Upper lobe of left lung (tissue), 6 donors: ENCODE measurements around the gene ACTR2. TPM values are rescaled to one million over a fixed set of nuclear protein-coding genes. Genes with fewer than 3 reads are reported as not detected.

Experiments used
- ATAC-seq, 2 donors: fragments of 200-7000 bp; cut with Tn5 transposase; one replicate each; pipeline ENCODE4 v1.9.1; 2022; ENCODE audit warnings: mild to moderate bottlenecking in 2 of 2, moderate library complexity in 2 of 2; ENCODE audit not compliant: low FRiP score in 2 of 2
- DNase-seq, 2 donors: peaks; one replicate each; pipeline ENCODE4 v3.0.0-alpha.2; 2019 to 2020
- H3K27ac ChIP-seq, 4 donors: fragments of 200-600 bp; sonication (generic); one replicate each; pipeline ENCODE4 v1.5.1; 2016 to 2019
- H3K27me3 ChIP-seq, 4 donors: fragments of 200-600 bp; sonication (generic); one replicate each; pipeline ENCODE4 v1.5.1; 2017 to 2019
- H3K36me3 ChIP-seq, 4 donors: fragments of 200-600 bp; sonication (generic); one replicate each; pipeline ENCODE4 v1.5.1; 2016 to 2019
- H3K4me1 ChIP-seq, 4 donors: fragments of 200-600 bp; sonication (generic); one replicate each; pipeline ENCODE4 v1.5.1; 2018 to 2019
- H3K4me3 ChIP-seq, 4 donors: fragments of 200-600 bp; sonication (generic); one replicate each; pipeline ENCODE4 v1.5.1; 2017 to 2019; ENCODE audit warnings: mild to moderate bottlenecking in 2 of 4, moderate library complexity in 1 of 4
- H3K9me3 ChIP-seq, 4 donors: fragments of 200-600 bp; sonication (generic); one replicate each; pipeline ENCODE4 v1.5.1; 2018 to 2019
- EP300 ChIP-seq, 4 donors: sonication (generic); formaldehyde crosslinking; IDR thresholded peaks; one replicate each; pipeline ENCODE4 v1.5.1; 2017; ENCODE audit warnings: antibody characterized with exemption in 4 of 4, control low read depth in 2 of 4
- POLR2A ChIP-seq, 4 donors: fragments of 450-650 bp; IDR thresholded peaks; one replicate each; pipeline ENCODE4 v1.5.1; 2016 to 2017; ENCODE audit warnings: antibody characterized with exemption in 4 of 4, mild to moderate bottlenecking in 2 of 4
- POLR2AphosphoS5 ChIP-seq, 2 donors: sonication (generic); formaldehyde crosslinking; IDR thresholded peaks; one replicate each; pipeline ENCODE4 v1.5.1; 2017; ENCODE audit warnings: antibody characterized with exemption in 2 of 2
- WGBS, 2 donors: methylation state at CpG; one replicate each; pipeline ENCODE4 v1.1.5; 2017 to 2018; 5-methylcytosine and 5-hydroxymethylcytosine counted together
- total RNA-seq, 6 donors: library from RNA; depleted of rRNA in 4 of 6; stranded (reverse); fragments of >200 nt in 4 of 6; gene quantifications; one replicate each; pipeline versions ENCODE4 v1.1.0 to v1.2.1, GENCODE V29; 2016 to 2021
- TF ChIP-seq, protein P1 (sequence below), 6 experiments: fragments of 450-650 bp in 4 of 6; fragments of 200-600 bp in 2 of 6; sonication (generic) in 2 of 6; IDR thresholded peaks; one replicate each; pipeline ENCODE4 v1.5.1; 2016 to 2019; ENCODE audit warnings: antibody characterized with exemption in 6 of 6
- donor health status: DM: no; HTN: no; CAD: no; lungs with moderate emphysema.
- donor health status: DM: no; HTN: yes; CAD: no; lungs with severe emphysema.

Gene ACTR2
- total RNA-seq, 6 donors from 2014 or later = 39.6 to 266 (median 114) TPM

DNA sequence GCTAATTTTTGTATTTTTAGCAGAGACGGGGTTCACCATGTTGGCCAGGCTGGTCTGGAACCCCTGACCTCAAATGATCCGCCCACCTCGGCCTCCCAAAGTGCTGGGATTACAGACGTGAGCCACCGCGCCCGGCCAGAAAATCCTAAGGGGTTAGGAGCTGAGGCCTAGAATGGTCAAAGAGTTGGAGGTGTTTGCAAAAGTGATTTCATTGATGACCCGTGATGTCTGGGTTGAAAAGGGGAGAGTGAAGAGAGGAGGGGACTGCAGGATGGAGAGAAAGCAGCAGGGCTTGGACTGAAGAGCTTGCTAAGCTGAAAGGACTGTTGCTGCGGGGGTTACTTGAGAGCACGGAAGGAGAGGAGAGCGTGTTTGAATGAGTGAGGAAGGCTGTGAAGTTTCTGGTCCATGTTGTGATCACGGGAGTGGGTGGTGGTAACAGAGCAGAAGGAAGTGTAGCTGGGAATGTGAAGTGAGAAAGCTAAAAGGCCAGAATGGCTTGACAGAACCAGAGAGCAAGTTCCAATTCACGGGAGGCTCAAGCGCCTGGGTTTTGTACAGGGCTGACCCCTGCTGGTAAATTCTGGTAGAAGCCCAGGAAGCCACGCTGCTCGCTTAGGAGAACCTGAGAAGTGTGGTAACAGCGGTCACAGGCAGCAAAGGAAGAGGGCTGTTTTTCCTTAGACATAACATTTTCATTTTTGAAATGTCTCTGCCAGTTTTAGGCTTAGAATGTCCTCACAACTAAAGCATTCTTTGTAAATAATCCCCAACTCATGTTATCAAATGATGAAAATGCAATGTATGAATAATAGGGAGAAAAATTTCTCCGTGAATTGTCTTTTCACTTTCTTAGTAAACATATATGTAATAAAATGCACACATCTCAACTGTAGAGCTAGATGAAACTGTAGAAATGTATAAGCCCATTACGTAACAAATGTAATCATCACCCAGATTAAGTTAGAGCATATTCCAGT lies 40.5 kb upstream of the ACTR2 start:
- no peak overlapping the region for H3K4me3 ChIP-seq
- 55 to 58% methylated on average over 19 of the region's 19 CpGs for WGBS, 2 donors
- ATAC-seq (peak; percentile 93 to 96), DNase-seq (peak in 1 of 2 donors; percentile 87)
- H3K27ac ChIP-seq = no peak overlapping the region
- no peaks in the 10 kb centered on the region for H3K9me3 ChIP-seq
- peaks cover 0 to 7% (median 7%) of the 10 kb centered on the region in 4 donors for H3K4me1 ChIP-seq
- TF ChIP-seq POLR2A (IDR thresholded peaks at IDR 0.05) (no peak), EP300 (IDR thresholded peaks at IDR 0.05) (no peak), POLR2AphosphoS5 (IDR thresholded peaks at IDR 0.05) (peak in 1 of 2 donors; percentile 10)
- TF ChIP-seq, protein P1, sequence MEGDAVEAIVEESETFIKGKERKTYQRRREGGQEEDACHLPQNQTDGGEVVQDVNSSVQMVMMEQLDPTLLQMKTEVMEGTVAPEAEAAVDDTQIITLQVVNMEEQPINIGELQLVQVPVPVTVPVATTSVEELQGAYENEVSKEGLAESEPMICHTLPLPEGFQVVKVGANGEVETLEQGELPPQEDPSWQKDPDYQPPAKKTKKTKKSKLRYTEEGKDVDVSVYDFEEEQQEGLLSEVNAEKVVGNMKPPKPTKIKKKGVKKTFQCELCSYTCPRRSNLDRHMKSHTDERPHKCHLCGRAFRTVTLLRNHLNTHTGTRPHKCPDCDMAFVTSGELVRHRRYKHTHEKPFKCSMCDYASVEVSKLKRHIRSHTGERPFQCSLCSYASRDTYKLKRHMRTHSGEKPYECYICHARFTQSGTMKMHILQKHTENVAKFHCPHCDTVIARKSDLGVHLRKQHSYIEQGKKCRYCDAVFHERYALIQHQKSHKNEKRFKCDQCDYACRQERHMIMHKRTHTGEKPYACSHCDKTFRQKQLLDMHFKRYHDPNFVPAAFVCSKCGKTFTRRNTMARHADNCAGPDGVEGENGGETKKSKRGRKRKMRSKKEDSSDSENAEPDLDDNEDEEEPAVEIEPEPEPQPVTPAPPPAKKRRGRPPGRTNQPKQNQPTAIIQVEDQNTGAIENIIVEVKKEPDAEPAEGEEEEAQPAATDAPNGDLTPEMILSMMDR (IDR thresholded peaks at IDR 0.05) = peak; percentile 68 to 85 (median 77)
- H3K27me3 ChIP-seq = no peaks in the 10 kb centered on the region
- no peaks in the 10 kb centered on the region for H3K36me3 ChIP-seq

DNA sequence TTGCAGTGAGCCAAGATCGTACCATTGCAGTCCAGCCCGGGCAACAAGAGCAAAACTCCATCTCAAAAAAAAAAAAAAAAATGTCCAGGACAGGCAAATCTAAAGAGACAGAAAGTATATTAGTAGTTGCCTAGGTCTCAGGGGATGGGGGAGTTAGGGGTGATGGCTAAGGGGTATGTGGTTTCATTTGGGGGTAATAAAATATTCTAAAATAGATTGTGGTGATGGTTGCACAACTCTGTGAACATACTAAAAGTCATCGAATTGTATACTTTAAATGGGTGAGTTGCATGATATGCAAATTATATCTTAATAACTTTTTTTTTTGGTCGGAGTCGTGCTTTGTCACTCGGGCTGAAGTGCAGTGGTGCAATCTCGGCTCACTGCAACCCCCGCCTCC lies 34.2 kb upstream of the ACTR2 start:
- 81 to 83% methylated on average over 8 of the region's 8 CpGs for WGBS, 2 donors
- no peak for ATAC-seq
- Histone ChIP-seq H3K27me3 (no peaks in the 10 kb centered on the region), H3K27ac (no peak overlapping the region), H3K9me3 (no peaks in the 10 kb centered on the region), H3K4me1 (no peaks in the 10 kb centered on the region), H3K36me3 (no peaks in the 10 kb centered on the region), H3K4me3 (no peak overlapping the region)
- no peak for DNase-seq
- TF ChIP-seq EP300 (IDR thresholded peaks at IDR 0.05) = no peak
- TF ChIP-seq POLR2A (IDR thresholded peaks at IDR 0.05) = no peak
- TF ChIP-seq, protein P1 (IDR thresholded peaks at IDR 0.05) = no peak
- no peak for TF ChIP-seq POLR2AphosphoS5 (IDR thresholded peaks at IDR 0.05)

DNA sequence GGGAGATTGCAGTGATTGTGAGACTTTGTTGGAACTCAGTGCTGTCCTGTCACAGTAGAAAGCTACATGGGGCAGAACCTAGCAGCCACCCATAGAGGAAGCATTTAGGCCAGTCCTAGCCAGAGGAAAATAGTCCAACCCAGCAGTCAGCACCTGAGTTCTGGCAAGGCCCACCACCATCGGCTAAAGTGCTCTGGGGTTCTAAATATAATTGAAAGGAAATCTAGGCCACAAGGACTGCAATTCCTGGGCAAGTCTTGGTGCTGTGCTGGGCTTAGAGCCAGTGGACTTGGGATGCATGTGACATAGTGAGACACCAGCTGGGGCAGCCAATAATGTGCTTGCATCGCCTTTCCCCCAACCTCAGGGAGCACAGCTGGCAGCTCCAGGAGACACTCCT lies 28.9 kb upstream of the ACTR2 start:
- no peak for TF ChIP-seq EP300 (IDR thresholded peaks at IDR 0.05)
- TF ChIP-seq, protein P1 (IDR thresholded peaks at IDR 0.05) = no peak
- no peak for TF ChIP-seq POLR2A (IDR thresholded peaks at IDR 0.05)
- TF ChIP-seq POLR2AphosphoS5 (IDR thresholded peaks at IDR 0.05) = no peak
- no peaks in the 10 kb centered on the region for H3K9me3 ChIP-seq
- H3K4me1 ChIP-seq = no peaks in the 10 kb centered on the region
- H3K36me3 ChIP-seq = no peaks in the 10 kb centered on the region
- no peaks in the 10 kb centered on the region for H3K27me3 ChIP-seq
- no peak for ATAC-seq
- 76 to 86% methylated on average over 1 to 2 of the region's 2 CpGs for WGBS, 2 donors
- no peak for DNase-seq
- H3K4me3 ChIP-seq = no peak overlapping the region
- H3K27ac ChIP-seq = no peak overlapping the region

DNA sequence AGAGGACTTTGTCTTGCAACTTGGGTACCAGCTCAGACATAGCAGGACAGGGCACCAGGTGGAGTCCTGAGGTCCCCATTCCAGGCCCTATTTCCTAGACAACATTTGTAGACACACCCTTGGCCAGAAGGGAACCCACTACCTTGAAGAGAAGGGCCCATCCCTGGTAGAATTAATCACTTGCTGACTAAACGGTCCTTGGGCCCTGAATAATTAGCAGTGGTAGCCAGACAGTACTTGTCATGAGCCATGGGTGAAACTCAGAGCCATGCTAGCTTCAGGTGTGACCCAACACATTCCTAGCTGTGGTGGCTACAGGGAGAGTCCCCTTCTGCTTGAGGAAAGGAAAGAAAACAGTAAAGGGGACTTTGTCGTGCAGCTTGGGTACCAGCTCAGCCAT lies 28.5 kb upstream of the ACTR2 start:
- Histone ChIP-seq H3K27ac (no peak overlapping the region), H3K36me3 (no peaks in the 10 kb centered on the region), H3K4me1 (no peaks in the 10 kb centered on the region), H3K27me3 (no peaks in the 10 kb centered on the region), H3K9me3 (no peaks in the 10 kb centered on the region), H3K4me3 (no peak overlapping the region)
- WGBS, 2 donors = 100% methylated on average over 1 to 2 of the region's 2 CpGs
- TF ChIP-seq EP300 (IDR thresholded peaks at IDR 0.05) = no peak
- TF ChIP-seq, protein P1 (IDR thresholded peaks at IDR 0.05) = no peak
- no peak for TF ChIP-seq POLR2A (IDR thresholded peaks at IDR 0.05)
- no peak for TF ChIP-seq POLR2AphosphoS5 (IDR thresholded peaks at IDR 0.05)
- ATAC-seq = no peak
- no peak for DNase-seq
